GM12872 (cell line): Measurements from ENCODE around the gene MTF2.

Source experiments
- CTCF ChIP-seq: IDR thresholded peaks from 3 replicates; pipeline ENCODE4 v1.5.1; 2011; ENCODE audit warnings: low read depth, mild to moderate bottlenecking, low read length, moderate library complexity; ENCODE audit not compliant: insufficient read depth

MTF2 gene

DNA sequence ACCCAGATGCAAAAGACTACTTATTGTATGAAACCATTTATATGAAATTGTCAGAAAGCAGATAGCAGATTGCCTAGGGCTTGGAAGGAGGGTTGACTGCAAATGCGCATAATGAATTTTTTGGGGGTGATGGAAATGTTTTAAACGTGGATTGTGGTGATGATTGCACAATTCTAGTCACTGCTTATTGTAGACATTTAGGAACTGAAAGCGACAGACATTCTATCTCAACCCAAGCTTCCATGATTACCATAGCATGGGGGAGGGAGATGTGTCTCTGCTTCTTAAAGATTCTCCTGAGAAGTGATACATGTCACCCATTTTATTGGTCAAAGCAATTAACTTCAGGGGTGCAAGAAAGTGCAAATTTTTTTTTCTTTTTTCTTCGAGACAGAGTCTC lies 2.8 kb upstream of the MTF2 start:
- no peak for TF ChIP-seq CTCF

DNA sequence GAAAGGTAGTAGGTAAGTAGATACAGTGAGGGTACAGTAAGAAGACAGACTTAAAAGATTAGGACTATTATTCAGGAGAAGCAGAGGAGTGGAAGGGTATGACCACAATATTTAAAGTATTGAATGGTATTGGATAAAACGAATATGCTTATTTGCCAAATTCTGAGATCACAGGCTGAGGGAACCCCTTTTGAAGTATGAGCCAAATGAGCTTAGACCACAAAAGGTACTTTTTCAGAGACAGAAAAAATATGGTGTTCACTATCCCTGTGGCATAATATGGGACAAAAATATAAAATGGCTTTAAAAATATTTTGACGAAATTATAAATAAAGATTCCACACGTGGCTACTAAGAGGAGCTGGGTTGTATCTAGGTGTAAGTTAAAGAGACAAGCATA lies 880 bp upstream of the MTF2 start:
- TF ChIP-seq CTCF = no peak

GRCh38 chr1:93078638-93078985 lies 471 bp upstream of the MTF2 start:
- TF ChIP-seq CTCF = no peak

DNA sequence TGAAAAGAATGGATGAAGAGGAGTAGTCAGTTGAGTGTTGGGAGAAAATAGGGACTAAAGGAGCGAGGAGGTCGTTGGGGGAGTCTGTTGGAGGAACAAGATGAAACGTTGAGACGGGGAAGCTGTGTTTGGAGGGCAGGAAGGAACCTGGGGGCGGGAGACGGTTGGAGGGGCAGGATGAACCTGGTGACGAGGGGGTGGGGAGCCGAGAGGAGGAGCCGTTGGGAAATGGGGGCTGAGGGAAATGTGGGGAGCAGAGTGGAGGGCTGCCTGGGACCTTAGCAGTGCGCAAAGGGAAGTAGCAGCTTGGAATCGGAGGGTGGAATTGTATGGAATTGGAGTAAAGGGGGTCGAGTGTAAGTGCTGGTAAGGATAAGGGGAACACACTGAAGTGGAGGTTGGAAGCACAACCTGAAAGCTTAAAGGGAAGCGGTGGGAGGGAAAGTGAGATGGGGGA lies 630 bp downstream of the MTF2 start:
- TF ChIP-seq CTCF = no peak

DNA sequence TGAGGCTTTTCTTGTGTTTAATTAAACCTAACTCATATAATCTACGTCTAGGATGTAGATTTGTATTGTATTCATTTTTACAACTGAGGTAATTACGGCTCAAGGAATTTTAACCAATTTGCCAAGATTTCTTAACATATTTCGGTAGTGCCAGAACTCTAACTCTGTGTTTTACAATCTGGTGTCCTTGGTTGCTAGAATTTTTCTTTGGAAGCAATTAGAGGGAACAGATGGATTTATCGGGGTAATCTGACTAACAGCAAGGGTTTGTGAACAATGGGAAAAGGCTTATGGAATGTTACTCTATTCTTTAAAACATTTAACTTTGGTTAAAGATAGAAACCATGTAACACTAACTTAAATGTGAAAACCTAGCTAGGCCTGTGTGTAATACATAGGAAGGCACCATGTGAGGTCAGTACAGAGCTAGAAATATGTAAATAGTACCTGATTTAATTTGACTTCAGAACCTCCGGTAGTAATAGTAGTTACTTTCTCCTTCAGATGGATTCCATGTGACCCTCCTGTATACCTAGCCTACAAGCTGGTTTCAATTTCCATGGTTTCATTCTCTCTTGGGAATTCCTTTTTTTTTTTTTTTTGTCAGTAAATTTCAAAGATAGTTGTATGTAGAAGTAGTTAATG lies 1.2 kb downstream of the MTF2 start:
- TF ChIP-seq CTCF = peak; percentile 54; the same call in 2 of the 3 replicates

- no peak for TF ChIP-seq CTCF
Observed at GRCh38 chr1:93081716-93082115, 2.6 kb downstream of the MTF2 start.

DNA sequence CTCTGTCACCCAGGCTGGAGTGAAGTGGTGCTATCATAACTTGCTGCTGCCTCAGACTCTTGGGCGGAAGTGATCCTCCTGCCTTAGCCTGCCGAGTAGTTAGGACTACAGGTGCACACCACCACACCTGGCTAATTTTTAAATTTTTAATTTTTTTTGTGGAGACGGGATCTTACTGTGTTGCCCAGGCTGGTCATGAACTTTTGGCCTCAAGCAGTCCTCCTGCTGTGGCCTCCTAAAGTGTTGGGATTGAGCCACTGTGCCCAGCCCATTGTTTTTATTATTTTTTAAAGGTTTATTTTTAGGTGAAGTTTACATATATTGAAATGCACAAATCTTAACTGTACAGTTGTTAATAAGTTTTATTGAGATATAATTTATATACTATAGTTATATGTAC lies 3.2 kb downstream of the MTF2 start:
- TF ChIP-seq CTCF = no peak
